HCT116 (cell line): Measurements from ENCODE around the gene PRR16. TPM values are rescaled to one million over a fixed set of nuclear protein-coding genes. Genes with fewer than 3 reads are reported as not detected.

Experiments used
- ATAC-seq: fragments of 200-7000 bp; cut with Tn5 transposase; 2 replicates; pipeline ENCODE4 v1.9.1; 2020; ENCODE audit warnings: mild to moderate bottlenecking, moderate library complexity
- BruUV-seq: library from RNA; stranded (reverse); fragments of 400-500 nt; replicated peaks from 2 replicates; lab custom pipeline; 2021; lab: Mats Ljungman, UMichigan
- CTCF ChIA-PET: fragments of 300-600 bp; sonication (Branson Sonifier 250); formaldehyde crosslinking; loops from one replicate; lab custom pipeline; 2021; ENCODE audit warnings: antibody characterized with exemption; lab: Charles Lee
- POLR2A ChIA-PET: fragments of 300-600, 350-600 bp; sonication (Branson Sonifier 250); formaldehyde crosslinking; loops from one replicate; lab custom pipeline; 2021; ENCODE audit warnings: antibody characterized with exemption; lab: Charles Lee
- RAD21 ChIA-PET, 2 experiments: fragments of 300-600 bp; sonication (Branson Sonifier 250); formaldehyde crosslinking; loops; one replicate each; lab custom pipeline; 2023; ENCODE audit warnings: low total read pairs in 2 of 2; ENCODE audit not compliant: uncharacterized antibody in 2 of 2, unreplicated experiment in 2 of 2, low non-redundant PET in 1 of 2; lab: Charles Lee
- DNase-seq: peaks from one replicate; pipeline ENCODE4 v3.0.0-alpha.2; 2010; ENCODE audit warnings: low read depth, low spot score
- H2AFZ ChIP-seq: fragments of 200-600 bp; shearing (Covaris generic), sonication (generic); 2 replicates; pipeline ENCODE4 v1.6.1; 2017; ENCODE audit warnings: low read depth, mixed run types, mixed read lengths, antibody characterized with exemption, low read length; ENCODE audit not compliant: poor library complexity, severe bottlenecking
- H3K27ac ChIP-seq: 2 replicates; pipeline ENCODE4 v1.5.1; 2012; ENCODE audit warnings: low read depth, low read length
- H3K27me3 ChIP-seq: fragments of 200-600 bp; sonication (generic); 2 replicates; pipeline ENCODE4 v1.6.1; 2016; ENCODE audit warnings: mixed run types, low read length, mixed read lengths; ENCODE audit not compliant: insufficient read depth
- H3K36me3 ChIP-seq, 2 experiments: fragments of 200-500 bp in 1 of 2; fragments of 200-600 bp in 1 of 2; sonication (Bioruptor generic) in 1 of 2; sonication (generic) in 1 of 2; 2 replicates each; pipeline versions ENCODE4 v1.5.1 to v1.6.1; 2014 to 2016; ENCODE audit warnings: low read length in 2 of 2, inconsistent platforms in 1 of 2, mixed read lengths in 1 of 2, mixed run types in 1 of 2; ENCODE audit not compliant: insufficient read depth in 2 of 2, control insufficient read depth in 1 of 2
- H3K4me1 ChIP-seq, 2 experiments: fragments of 200-600 bp in 1 of 2; sonication (generic) in 1 of 2; 2 replicates each; pipeline versions ENCODE4 v1.5.1 to v1.6.1; 2012 to 2017; ENCODE audit warnings: low read length in 2 of 2, inconsistent platforms in 1 of 2, mild to moderate bottlenecking in 1 of 2, mixed read lengths in 1 of 2, mixed run types in 1 of 2, moderate library complexity in 1 of 2; ENCODE audit not compliant: insufficient read depth in 2 of 2, control insufficient read depth in 1 of 2
- H3K4me2 ChIP-seq: fragments of 200-600 bp; sonication (generic); 2 replicates; pipeline ENCODE4 v1.6.1; 2017; ENCODE audit warnings: mixed run types, low read length, mixed read lengths
- H3K4me3 ChIP-seq, 2 experiments: fragments of 200-600 bp in 1 of 2; sonication (generic) in 1 of 2; replicated peaks in 1 of 2; 2 replicates each; pipeline ENCODE4 v1.5.1; 2011 to 2016; ENCODE audit warnings: low read length in 2 of 2, control low read depth in 1 of 2, low read depth in 1 of 2, mild to moderate bottlenecking in 1 of 2, mixed read lengths in 1 of 2, mixed run types in 1 of 2
- H3K79me2 ChIP-seq: fragments of 200-600 bp; sonication (generic); 2 replicates; pipeline ENCODE4 v1.6.1; 2017; ENCODE audit warnings: mild to moderate bottlenecking, mixed run types, low read length, moderate library complexity, mixed read lengths; ENCODE audit not compliant: insufficient read depth
- H3K9ac ChIP-seq: fragments of 200-600 bp; sonication (generic); 2 replicates; pipeline ENCODE4 v1.6.1; 2016; ENCODE audit warnings: low read length, mixed read lengths
- H3K9me2 ChIP-seq: fragments of 200-600 bp; sonication (generic), shearing (Covaris generic); 2 replicates; pipeline ENCODE4 v1.6.1; 2017; ENCODE audit warnings: mixed run types, mild to moderate bottlenecking, moderate library complexity; ENCODE audit not compliant: insufficient read depth
- H3K9me3 ChIP-seq, 2 experiments: fragments of 200-500 bp in 1 of 2; fragments of 200-600 bp in 1 of 2; sonication (Bioruptor generic) in 1 of 2; sonication (generic) in 1 of 2; 2 replicates each; pipeline ENCODE4 v1.6.1; 2014 to 2017; ENCODE audit warnings: low read length in 2 of 2, mixed read lengths in 2 of 2, inconsistent platforms in 1 of 2, low read depth in 1 of 2, mild to moderate bottlenecking in 1 of 2, mixed run types in 1 of 2, moderate library complexity in 1 of 2; ENCODE audit not compliant: control insufficient read depth in 1 of 2, insufficient read depth in 1 of 2
- H4K20me1 ChIP-seq: fragments of 200-600 bp; sonication (generic), shearing (Covaris generic); 2 replicates; pipeline ENCODE4 v1.6.1; 2017; ENCODE audit warnings: mixed run types, mild to moderate bottlenecking, moderate library complexity; ENCODE audit not compliant: insufficient read depth
- ATF3 ChIP-seq: IDR thresholded peaks from 2 replicates; pipeline ENCODE4 v1.6.1; 2012
- CEBPB ChIP-seq: IDR thresholded peaks from 2 replicates; pipeline ENCODE4 v1.6.1; 2012; ENCODE audit warnings: low read depth
- CTCF ChIP-seq, 3 experiments: fragments of 200-600 bp in 1 of 3; sonication (generic) in 1 of 3; IDR thresholded peaks in 2 of 3; conservative IDR thresholded peaks in 1 of 3; 2 replicates each; pipeline ENCODE4 v1.5.1; 2012 to 2017; ENCODE audit warnings: low read depth in 2 of 3, low read length in 2 of 3, antibody characterized with exemption in 1 of 3, borderline replicate concordance in 1 of 3, control low read depth in 1 of 3, mild to moderate bottlenecking in 1 of 3, mixed read lengths in 1 of 3, mixed run types in 1 of 3, moderate library complexity in 1 of 3; ENCODE audit not compliant: insufficient read depth in 1 of 3
- EGR1 ChIP-seq: IDR thresholded peaks from 2 replicates; pipeline ENCODE4 v1.6.1; 2012; ENCODE audit warnings: low read depth
- POLR2A ChIP-seq: IDR thresholded peaks from 2 replicates; pipeline ENCODE4 v1.7.0; 2011; ENCODE audit warnings: borderline replicate concordance; ENCODE audit not compliant: insufficient read depth, insufficient read length; ENCODE audit errors: extremely low read depth
- POLR2AphosphoS5 ChIP-seq: IDR thresholded peaks from 2 replicates; pipeline ENCODE4 v1.6.1; 2011; ENCODE audit warnings: mild to moderate bottlenecking, low read depth, low read length, moderate library complexity
- RAD21 ChIP-seq: IDR thresholded peaks from 2 replicates; pipeline ENCODE4 v1.6.1; 2012; ENCODE audit warnings: low read depth, mild to moderate bottlenecking
- SP1 ChIP-seq: IDR thresholded peaks from 2 replicates; pipeline ENCODE4 v1.6.1; 2012; ENCODE audit warnings: low read depth
- TCF7L2 ChIP-seq: IDR thresholded peaks from 2 replicates; pipeline ENCODE4 v1.7.0; 2011; ENCODE audit warnings: borderline replicate concordance, inconsistent platforms; ENCODE audit not compliant: insufficient read depth, insufficient read length; ENCODE audit errors: extremely low read depth
- ZBTB33 ChIP-seq: IDR thresholded peaks from 2 replicates; pipeline ENCODE4 v1.6.1; 2011; ENCODE audit warnings: mild to moderate bottlenecking, low read length, moderate library complexity; ENCODE audit not compliant: insufficient replicate concordance; ENCODE audit errors: extremely low read depth
- ZNF274 ChIP-seq: fragments of 200-500 bp; sonication (Bioruptor generic); IDR thresholded peaks from 2 replicates; pipeline ENCODE4 v1.6.1; 2014; ENCODE audit warnings: mild to moderate bottlenecking, low read depth, low read length, inconsistent platforms
- intact Hi-C: fragments of 100-400 bp; cut with micrococcal nuclease; formaldehyde crosslinking; loops from 2 replicates; pipeline ENCODE4 v1.10.0; 2022
- total RNA-seq: library from RNA; stranded (reverse); gene quantifications from one replicate; pipeline ENCODE4 v1.2.1, GENCODE V29; 2021; ENCODE audit not compliant: unreplicated experiment

Gene PRR16
- total RNA-seq, 1 experiment from 2014 or later, result 0.42 TPM

GRCh38 chr5:120690621-120691407 is 226.7 kb downstream of the PRR16 start:
- Histone ChIP-seq H3K4me2 (no peak overlapping the region), H3K79me2 (no peaks in the 10 kb centered on the region), H3K36me3 (no peaks in the 10 kb centered on the region), H3K27me3 (no peaks in the 10 kb centered on the region)
- BruUV-seq, result no TSS peak
- TF ChIP-seq TCF7L2 (no peak), CTCF (IDR thresholded peaks at IDR 0.05 in 2 of 3, conservative IDR thresholded peaks at IDR 0.05 in 1 of 3; ENCODE audit: borderline replicate concordance in 1 of 3, insufficient read depth in 1 of 3, low read depth in 2 of 3, low read length in 2 of 3) (no peak)
- TF ChIP-seq, all 23 proteins: peak for 0
- no peak overlapping the region for H3K27ac ChIP-seq
- H2AFZ ChIP-seq, result peak overlapping the region; percentile 58
- ATAC-seq, result no peak
- no peaks in the 10 kb centered on the region for H3K9me2 ChIP-seq
- ChIA-PET CTCF (no interaction called here), POLR2A (no interaction called here), RAD21 (no interaction called here)
- DNase-seq, result no peak
- H3K9ac ChIP-seq, result no peak overlapping the region
- intact Hi-C loops, result no loop called here
- no peaks in the 10 kb centered on the region for H3K4me1 ChIP-seq
- no peaks in the 10 kb centered on the region for H3K9me3 ChIP-seq
- H4K20me1 ChIP-seq, result no peaks in the 10 kb centered on the region
- H3K4me3 ChIP-seq, result no peak overlapping the region

- Histone ChIP-seq H3K27ac (no peak overlapping the region), H2AFZ (no peak overlapping the region), H3K9me2 (no peaks in the 10 kb centered on the region; the same call in 1 of the 2 replicates), H3K4me1 (no peaks in the 10 kb centered on the region), H3K79me2 (no peaks in the 10 kb centered on the region), H3K9ac (no peak overlapping the region), H3K36me3 (no peaks in the 10 kb centered on the region), H4K20me1 (no peaks in the 10 kb centered on the region), H3K9me3 (no peaks in the 10 kb centered on the region), H3K27me3 (no peaks in the 10 kb centered on the region), H3K4me3 (no peak overlapping the region), H3K4me2 (no peak overlapping the region)
- ChIA-PET RAD21 (no interaction called here), CTCF (no interaction called here), POLR2A (no interaction called here)
- intact Hi-C loops, result no loop called here
- BruUV-seq, result no TSS peak
- no peak for ATAC-seq
- no peak for DNase-seq
- TF ChIP-seq EGR1 (no peak), SP1 (no peak), POLR2AphosphoS5 (no peak), ZNF274 (no peak), RAD21 (no peak), CTCF (IDR thresholded peaks at IDR 0.05 in 2 of 3, conservative IDR thresholded peaks at IDR 0.05 in 1 of 3; ENCODE audit: borderline replicate concordance in 1 of 3, insufficient read depth in 1 of 3, low read depth in 2 of 3, low read length in 2 of 3) (no peak), CEBPB (no peak), ZBTB33 (no peak), ATF3 (no peak), POLR2A (no peak)
Measured at GRCh38 chr5:120692325-120692724, 228.2 kb downstream of the PRR16 start.
